Immature natural killer cell (primary cell): ENCODE results near the gene EHD3. TPM values are rescaled to one million over a fixed set of nuclear protein-coding genes. Genes with fewer than 3 reads are reported as not detected.

Experiments used
- DNase-seq, 3 donors: peaks; one replicate each; pipeline ENCODE4 v3.0.0; 2022; ENCODE audit warnings: mixed read lengths in 1 of 3
- H3K27ac Mint-ChIP-seq, 6 donors: one replicate each; pipeline ENCODE4 v1.8.0; 2020; ENCODE audit warnings: mixed read lengths in 6 of 6, mild to moderate bottlenecking in 5 of 6, inconsistent platforms in 4 of 6, moderate library complexity in 3 of 6
- H3K27me3 Mint-ChIP-seq, 3 donors: one replicate each; pipeline ENCODE4 v1.8.0; 2020 to 2021; ENCODE audit warnings: low read depth in 3 of 3, mild to moderate bottlenecking in 3 of 3, mixed read lengths in 3 of 3, moderate library complexity in 3 of 3, inconsistent platforms in 1 of 3
- H3K36me3 Mint-ChIP-seq, 3 donors: one replicate each; pipeline ENCODE4 v1.8.0; 2020; ENCODE audit warnings: mixed read lengths in 3 of 3, inconsistent platforms in 2 of 3, mild to moderate bottlenecking in 2 of 3
- H3K4me1 Mint-ChIP-seq, 2 donors: one replicate each; pipeline ENCODE4 v1.8.0; 2020; ENCODE audit warnings: inconsistent platforms in 2 of 2, mild to moderate bottlenecking in 2 of 2, mixed read lengths in 2 of 2, moderate library complexity in 1 of 2
- H3K4me3 Mint-ChIP-seq, 5 donors: one replicate each; pipeline ENCODE4 v1.8.0; 2020; ENCODE audit warnings: mild to moderate bottlenecking in 5 of 5, mixed read lengths in 5 of 5, inconsistent platforms in 3 of 5, moderate library complexity in 3 of 5
- H3K9me3 Mint-ChIP-seq, 6 donors: one replicate each; pipeline ENCODE4 v1.8.0; 2020; ENCODE audit warnings: mild to moderate bottlenecking in 6 of 6, mixed read lengths in 6 of 6, inconsistent platforms in 4 of 6, moderate library complexity in 3 of 6
- polyA plus RNA-seq, 3 donors: library from polyadenylated mRNA; unstranded; fragments of 300-500 nt; fragmentation: Illumina TruSeq; gene quantifications; one replicate each; pipeline ENCODE4 v1.2.3, GENCODE V29; 2021

Gene EHD3
- polyA plus RNA-seq, 3 donors from 2014 or later, result 3.6 to 4.9 (median 3.7) TPM

- Mint-ChIP-seq H3K4me3 (no peak overlapping the region), H3K27ac (no peak overlapping the region), H3K27me3 (peaks cover 0 to 6% (median 3%) of the 10 kb centered on the region in 3 donors)
Measured at GRCh38 chr2:31202041-31202440, 31.9 kb upstream of the EHD3 start.

DNA sequence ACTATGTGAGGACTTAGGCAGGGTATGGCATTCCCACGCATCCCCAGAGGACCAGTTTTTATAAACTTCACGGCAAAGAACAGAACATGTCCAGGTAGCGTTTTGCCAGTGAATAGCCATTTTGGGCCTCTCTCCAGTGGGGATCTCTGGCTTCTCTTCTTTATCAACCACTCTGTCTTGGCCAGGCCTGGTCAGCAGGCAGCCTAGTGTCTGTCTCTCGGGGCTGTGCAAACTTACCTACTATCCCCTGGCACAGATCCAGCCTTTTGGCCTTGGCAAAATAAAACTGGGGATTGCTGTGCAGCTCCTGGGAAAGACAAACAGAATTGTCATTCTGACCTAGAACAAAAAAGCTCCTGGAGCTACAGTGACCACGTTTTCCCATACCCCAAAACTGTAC is 31.1 kb upstream of the EHD3 start:
- Mint-ChIP-seq H3K36me3 (no peaks in the 10 kb centered on the region), H3K4me3 (no peak overlapping the region), H3K27ac (no peak overlapping the region), H3K9me3 (peaks cover 0 to 1% (median 0%) of the 10 kb centered on the region in 6 donors), H3K27me3 (peaks cover 0 to 6% (median 3%) of the 10 kb centered on the region in 3 donors), H3K4me1 (no peaks in the 10 kb centered on the region)
- no peak for DNase-seq

More at GRCh38 chr2:31202041-31202440, 31.9 kb upstream of the EHD3 start:
- H3K36me3 Mint-ChIP-seq, result no peaks in the 10 kb centered on the region
- H3K9me3 Mint-ChIP-seq, result peaks cover 0 to 1% (median 0%) of the 10 kb centered on the region in 6 donors
- DNase-seq, result no peak
- H3K4me1 Mint-ChIP-seq, result no peaks in the 10 kb centered on the region

DNA sequence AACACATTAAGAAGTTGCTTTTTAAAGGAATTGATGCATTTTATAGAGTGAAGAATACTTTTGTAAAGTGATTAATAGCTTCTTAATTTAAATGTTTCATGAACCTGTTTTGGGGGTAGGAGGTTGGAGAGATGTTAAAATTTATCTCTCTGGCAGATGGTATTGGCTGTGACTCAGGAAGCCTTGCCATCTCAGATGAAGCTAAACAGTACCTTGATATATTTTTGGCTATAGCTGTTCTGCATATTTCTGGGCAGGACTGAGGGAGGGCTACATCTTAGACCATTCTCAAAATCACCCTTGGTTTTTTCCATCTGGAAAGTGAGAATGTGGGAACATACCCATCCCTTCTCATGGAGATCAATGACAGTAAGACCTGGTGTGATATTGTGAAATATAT is 30.0 kb upstream of the EHD3 start:
- H3K9me3 Mint-ChIP-seq, result peaks cover 0 to under 1% (median 0%) of the 10 kb centered on the region in 6 donors
- H3K4me1 Mint-ChIP-seq, result no peaks in the 10 kb centered on the region
- H3K4me3 Mint-ChIP-seq, result no peak overlapping the region
- no peak for DNase-seq
- no peaks in the 10 kb centered on the region for H3K36me3 Mint-ChIP-seq
- no peak overlapping the region for H3K27ac Mint-ChIP-seq
- H3K27me3 Mint-ChIP-seq, result peaks cover 0 to 6% (median 3%) of the 10 kb centered on the region in 3 donors

DNA sequence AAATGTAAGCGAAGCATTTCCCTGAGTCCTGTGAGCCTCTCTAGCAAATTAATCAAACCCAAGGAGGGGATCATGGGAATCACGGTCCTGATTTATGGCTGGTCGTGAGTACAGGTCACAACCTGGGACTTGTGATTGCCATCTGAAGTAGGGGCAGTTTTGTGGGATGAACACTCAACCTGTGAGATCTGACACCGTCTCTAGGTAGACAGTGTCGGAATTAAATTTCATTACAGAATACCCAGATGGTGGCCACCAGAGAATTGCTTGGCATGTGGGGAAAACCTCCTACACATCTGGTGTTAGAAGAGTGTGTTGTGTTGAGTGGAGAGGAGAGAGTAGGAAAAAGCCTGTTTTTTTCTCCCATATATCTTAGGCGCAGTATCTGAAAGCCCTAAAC is 29.2 kb upstream of the EHD3 start:
- Mint-ChIP-seq H3K4me3 (no peak overlapping the region), H3K27ac (no peak overlapping the region), H3K4me1 (no peaks in the 10 kb centered on the region), H3K27me3 (peaks cover 0 to 6% (median 3%) of the 10 kb centered on the region in 3 donors), H3K9me3 (no peaks in the 10 kb centered on the region), H3K36me3 (no peaks in the 10 kb centered on the region)
- no peak for DNase-seq

- DNase-seq, result no peak
- H3K36me3 Mint-ChIP-seq, result no peaks in the 10 kb centered on the region
- no peaks in the 10 kb centered on the region for H3K9me3 Mint-ChIP-seq
- no peak overlapping the region for H3K27ac Mint-ChIP-seq
- no peak overlapping the region for H3K4me3 Mint-ChIP-seq
- peaks cover 0 to 4% (median 3%) of the 10 kb centered on the region in 3 donors for H3K27me3 Mint-ChIP-seq
- no peaks in the 10 kb centered on the region for H3K4me1 Mint-ChIP-seq
Measured at GRCh38 chr2:31205186-31205585, 28.8 kb upstream of the EHD3 start.

DNA sequence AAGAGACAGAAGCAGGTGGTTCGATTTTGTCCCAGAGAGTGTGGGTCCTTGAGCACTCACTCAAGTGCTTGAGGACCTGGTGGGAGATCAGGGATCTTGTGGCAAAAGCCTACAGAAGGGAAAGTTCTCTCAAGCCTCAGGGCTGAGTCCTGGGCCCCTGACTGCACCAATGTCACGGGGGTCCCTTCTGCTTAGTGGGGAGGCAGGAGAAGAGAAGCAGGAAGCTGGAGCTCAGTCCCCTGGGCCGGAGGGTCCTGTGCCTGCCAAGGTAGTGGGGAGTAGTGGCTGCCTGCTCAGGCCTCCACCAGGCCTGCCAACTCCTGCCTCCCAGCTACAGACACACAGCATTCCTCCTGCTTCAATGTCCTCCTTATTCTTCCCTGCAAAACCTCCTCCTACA is 28.3 kb upstream of the EHD3 start:
- Mint-ChIP-seq H3K36me3 (no peaks in the 10 kb centered on the region), H3K9me3 (no peaks in the 10 kb centered on the region), H3K4me1 (no peaks in the 10 kb centered on the region), H3K27ac (no peak overlapping the region), H3K4me3 (no peak overlapping the region), H3K27me3 (peaks cover 0 to 4% (median 3%) of the 10 kb centered on the region in 3 donors)
- DNase-seq, result no peak

GRCh38 chr2:31207790-31208189 is 26.2 kb upstream of the EHD3 start:
- Mint-ChIP-seq H3K4me1 (no peaks in the 10 kb centered on the region), H3K4me3 (no peak overlapping the region), H3K27me3 (no peaks in the 10 kb centered on the region), H3K27ac (no peak overlapping the region), H3K36me3 (no peaks in the 10 kb centered on the region), H3K9me3 (no peaks in the 10 kb centered on the region)
- DNase-seq, result no peak

- no peaks in the 10 kb centered on the region for H3K36me3 Mint-ChIP-seq
- H3K27ac Mint-ChIP-seq, result no peak overlapping the region
- DNase-seq, result no peak
- H3K4me1 Mint-ChIP-seq, result no peaks in the 10 kb centered on the region
- H3K4me3 Mint-ChIP-seq, result no peak overlapping the region
- H3K9me3 Mint-ChIP-seq, result no peaks in the 10 kb centered on the region
- H3K27me3 Mint-ChIP-seq, result no peaks in the 10 kb centered on the region
Measured at GRCh38 chr2:31208240-31208639, 25.7 kb upstream of the EHD3 start.

GRCh38 chr2:31212659-31213600 is 21.0 kb upstream of the EHD3 start:
- Mint-ChIP-seq H3K9me3 (no peaks in the 10 kb centered on the region), H3K27me3 (no peaks in the 10 kb centered on the region), H3K4me3 (no peak overlapping the region), H3K4me1 (peaks cover 0 to 31% of the 10 kb centered on the region in 2 donors), H3K27ac (no peak overlapping the region), H3K36me3 (no peaks in the 10 kb centered on the region)
- DNase-seq, result no peak

- Mint-ChIP-seq H3K27ac (peak overlapping the region in 2 of 6 donors; percentile 19 to 74), H3K4me3 (no peak overlapping the region), H3K27me3 (peaks cover 0 to 1% (median 1%) of the 10 kb centered on the region in 3 donors), H3K9me3 (no peaks in the 10 kb centered on the region), H3K4me1 (peaks cover 0 to 31% of the 10 kb centered on the region in 2 donors), H3K36me3 (no peaks in the 10 kb centered on the region)
- DNase-seq, result no peak
Measured at GRCh38 chr2:31213601-31214443, 20.1 kb upstream of the EHD3 start.

GRCh38 chr2:31214444-31214915 is 19.5 kb upstream of the EHD3 start:
- no peak overlapping the region for H3K4me3 Mint-ChIP-seq

DNA sequence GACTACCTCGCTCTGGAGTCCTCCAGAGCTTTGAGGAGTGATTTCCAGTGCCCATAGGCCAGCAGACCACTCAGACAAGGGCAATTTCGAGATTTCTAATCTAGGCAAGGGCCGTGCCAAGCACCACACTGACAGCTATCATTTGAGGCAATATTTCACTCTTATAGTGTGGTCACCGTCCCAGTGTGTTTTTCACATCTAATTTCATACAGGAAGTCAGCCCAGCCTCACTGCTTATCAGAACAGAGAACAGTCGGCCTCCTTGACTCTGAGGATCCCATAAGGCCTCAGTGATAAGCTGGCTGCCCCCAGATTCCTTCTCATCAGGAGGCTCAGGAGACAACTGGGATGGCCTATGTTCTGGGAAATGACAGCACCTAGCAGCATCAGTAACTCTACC is 17.2 kb upstream of the EHD3 start:
- H3K27me3 Mint-ChIP-seq, result peaks cover 0 to 8% (median 6%) of the 10 kb centered on the region in 3 donors
- peak overlapping the region in 2 of 6 donors; percentile 13 to 51 for H3K27ac Mint-ChIP-seq
- peaks cover 0 to 31% of the 10 kb centered on the region in 2 donors for H3K4me1 Mint-ChIP-seq
- no peaks in the 10 kb centered on the region for H3K36me3 Mint-ChIP-seq
- no peaks in the 10 kb centered on the region for H3K9me3 Mint-ChIP-seq
- H3K4me3 Mint-ChIP-seq, result no peak overlapping the region
- DNase-seq, result no peak

More at GRCh38 chr2:31214444-31214915, 19.5 kb upstream of the EHD3 start:
- Mint-ChIP-seq H3K27ac (no peak overlapping the region), H3K27me3 (peaks cover 0 to 6% (median 5%) of the 10 kb centered on the region in 3 donors), H3K4me1 (peaks cover 0 to 31% of the 10 kb centered on the region in 2 donors), H3K36me3 (no peaks in the 10 kb centered on the region), H3K9me3 (no peaks in the 10 kb centered on the region)
- no peak for DNase-seq

DNA sequence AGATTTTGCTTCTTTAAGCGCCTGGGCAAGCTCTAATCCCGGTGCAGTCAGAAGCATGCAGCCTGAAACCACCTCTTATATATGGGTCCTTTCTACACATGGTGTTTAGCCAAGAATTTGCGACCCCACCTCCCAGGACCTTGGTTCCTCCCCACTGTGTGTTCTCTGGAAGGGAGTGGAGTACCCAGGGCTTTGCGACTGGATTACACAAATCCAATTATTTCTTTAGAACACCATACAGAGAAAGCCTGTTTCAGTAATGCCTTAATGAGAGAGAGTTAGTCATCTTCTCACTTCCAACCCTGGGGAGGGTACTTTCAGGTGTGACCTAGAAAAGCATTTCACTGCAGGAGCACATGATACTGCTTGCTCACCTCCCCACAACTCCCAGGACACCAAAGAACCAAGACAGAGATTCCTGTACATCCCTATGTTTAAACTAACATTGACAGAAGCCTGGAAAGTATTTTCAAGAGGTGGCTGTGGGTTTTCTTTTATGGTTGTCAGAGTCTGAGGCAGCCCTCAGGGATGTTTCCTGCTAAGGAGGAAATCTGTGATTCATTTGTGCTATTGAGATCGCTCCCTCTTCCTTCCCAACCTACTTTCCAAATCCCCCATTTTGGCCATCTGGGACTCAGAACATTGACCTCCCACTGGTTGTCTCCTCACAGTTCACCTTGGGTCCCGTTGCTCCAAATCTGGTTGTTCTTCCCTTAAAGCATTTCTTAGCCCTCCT is 16.3 kb upstream of the EHD3 start, which contains the start of gene CAPN14:
Gene CAPN14, minus strand, starts transcription at position 51 of the 736 bp plus-strand sequence. CDS start 12,068 bp downstream, outside the sequence.
- Mint-ChIP-seq H3K36me3 (no peaks in the 10 kb centered on the region), H3K9me3 (no peaks in the 10 kb centered on the region), H3K4me3 (no peak within 1 kb of the TSS), H3K27ac (peak within 1 kb of the TSS in 2 of 6 donors; percentile 33 to 51), H3K27me3 (peaks cover 0 to 8% (median 6%) of the 10 kb centered on the region in 3 donors), H3K4me1 (peaks cover 0 to 31% of the 10 kb centered on the region in 2 donors)
- no peak for DNase-seq
